GM19023 (cell line): ENCODE results near the gene TM2D1.
"Not testable (repeated sequence)": the region's sequence is repeated elsewhere in the genome, so short reads cannot be mapped to it uniquely, and the experiment has no call there.

ENCODE experiments used
- ATAC-seq: cut with Tn5 transposase; IDR thresholded peaks from one replicate; pipeline ENCODE4 v1.9.1; 2021; ENCODE audit warnings: mild to moderate bottlenecking, moderate library complexity; ENCODE audit not compliant: unreplicated experiment

The TM2D1 gene

DNA sequence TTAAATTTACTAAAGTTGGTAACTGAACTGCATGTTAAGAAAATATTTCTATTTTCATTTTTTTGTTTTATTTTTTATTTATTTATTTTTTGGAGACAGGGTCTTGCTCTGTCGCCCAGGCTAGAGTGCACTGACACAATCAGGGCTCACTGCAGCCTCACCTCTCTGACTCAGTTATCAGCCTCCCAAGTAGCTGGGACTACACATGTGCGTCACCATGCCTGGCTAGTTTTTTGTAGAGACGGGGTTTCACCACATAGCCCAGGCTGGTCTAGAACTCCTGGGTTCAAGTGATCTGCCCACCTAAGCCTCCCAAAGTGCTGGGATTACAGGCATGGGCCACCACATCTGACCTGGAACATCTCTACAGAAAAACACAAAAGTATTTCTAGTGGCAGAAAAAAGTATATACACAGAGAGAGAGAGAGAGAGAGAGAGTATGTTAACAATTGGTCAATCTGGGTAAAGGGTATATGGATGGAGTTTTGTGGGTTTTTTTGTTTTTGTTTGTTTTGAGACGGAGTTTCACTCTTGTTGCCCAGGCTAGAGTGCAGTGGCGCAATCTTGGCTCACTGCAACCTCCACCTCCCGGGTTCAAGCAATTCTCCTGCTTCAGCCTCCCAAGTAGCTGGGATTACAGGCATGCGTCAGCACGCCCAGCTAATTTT, 5.8 kb downstream of the TM2D1 start:
- ATAC-seq = not testable (repeated sequence)

GRCh38 chr1:61711969-61712368, 13.0 kb downstream of the TM2D1 start:
- no peak for ATAC-seq

DNA sequence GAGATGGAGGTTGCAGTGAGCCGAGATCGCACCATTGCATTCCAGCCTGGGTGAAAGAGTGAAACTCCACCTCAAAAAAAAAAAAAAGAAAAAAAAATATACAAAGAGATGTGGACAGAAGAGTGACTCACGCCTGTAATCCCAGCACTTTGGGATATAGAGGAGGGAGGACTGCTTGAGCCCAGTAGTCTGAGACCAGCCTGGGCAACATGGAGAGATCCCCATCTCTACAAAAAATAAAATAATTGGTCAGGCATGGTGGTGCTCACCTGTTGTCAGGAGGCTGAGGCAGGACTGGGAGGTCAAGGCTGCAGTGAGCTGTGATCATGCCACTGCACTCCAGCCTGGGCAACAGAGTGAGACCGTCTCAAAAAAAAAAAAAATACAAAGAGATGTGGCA, 13.7 kb downstream of the TM2D1 start:
- ATAC-seq = not testable (repeated sequence)

DNA sequence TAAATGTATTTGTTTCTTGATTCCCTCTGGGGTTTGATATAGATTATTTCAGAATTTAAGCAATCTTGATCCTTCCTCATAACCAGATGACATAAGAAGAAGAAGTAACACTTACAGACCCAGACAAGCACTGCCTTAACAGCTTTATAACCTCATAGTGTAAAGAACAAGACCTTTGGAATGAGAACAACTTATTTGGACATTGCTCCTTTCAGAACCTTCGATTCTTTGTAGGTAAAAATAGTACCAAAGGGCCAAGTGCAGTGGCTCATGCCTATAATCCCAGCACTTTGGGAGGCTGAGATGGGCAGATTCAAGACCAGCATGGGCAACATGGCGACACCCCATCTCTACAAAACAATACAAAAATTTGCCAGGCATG, 15.0 kb downstream of the TM2D1 start:
- ATAC-seq = no peak

GRCh38 chr1:61708953-61709907, 15.7 kb downstream of the TM2D1 start:
- no peak for ATAC-seq

DNA sequence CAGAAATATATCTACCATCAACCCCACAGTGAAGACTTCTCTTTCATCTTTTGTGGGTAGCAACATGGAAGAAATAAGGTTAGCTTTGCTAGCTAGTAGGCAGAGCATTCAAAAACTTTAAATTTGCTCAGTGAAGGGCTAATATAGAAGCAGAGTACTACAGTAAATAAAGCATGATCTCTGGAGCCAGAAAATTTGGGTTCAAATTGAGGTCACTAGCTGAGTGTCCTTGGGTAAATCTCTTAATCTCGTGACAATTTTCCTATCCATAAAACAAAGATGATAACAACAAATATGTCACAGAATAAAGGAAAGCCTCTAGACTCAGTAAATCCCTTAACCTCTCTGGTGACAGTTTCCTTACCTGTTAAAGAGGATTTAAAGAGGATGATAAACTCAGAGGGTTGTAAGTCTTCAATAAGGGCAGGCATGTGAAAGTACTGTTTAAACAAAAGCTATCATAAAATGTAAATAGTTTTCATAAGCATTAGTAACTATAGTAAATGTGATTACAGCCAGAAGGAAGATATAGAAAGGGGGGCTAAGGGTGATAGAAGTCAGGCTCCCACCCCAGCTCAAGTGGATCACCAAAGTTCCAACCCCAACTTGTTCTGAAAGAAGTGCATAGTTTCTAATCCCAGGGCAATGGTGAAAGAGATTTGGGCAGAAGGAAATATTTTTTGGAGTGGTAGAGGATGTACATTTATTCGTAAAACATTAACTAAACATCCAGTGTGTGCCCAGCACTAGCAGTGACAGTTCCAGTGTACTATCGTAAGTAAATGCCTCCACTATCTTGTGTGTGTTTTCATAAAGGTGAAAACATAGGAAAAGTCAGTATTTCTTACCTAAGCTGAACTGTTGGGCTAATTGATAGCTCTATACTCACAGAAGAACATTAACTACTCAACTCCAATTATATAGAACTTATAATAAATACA, 24.8 kb downstream of the TM2D1 start:
- ATAC-seq = no peak

DNA sequence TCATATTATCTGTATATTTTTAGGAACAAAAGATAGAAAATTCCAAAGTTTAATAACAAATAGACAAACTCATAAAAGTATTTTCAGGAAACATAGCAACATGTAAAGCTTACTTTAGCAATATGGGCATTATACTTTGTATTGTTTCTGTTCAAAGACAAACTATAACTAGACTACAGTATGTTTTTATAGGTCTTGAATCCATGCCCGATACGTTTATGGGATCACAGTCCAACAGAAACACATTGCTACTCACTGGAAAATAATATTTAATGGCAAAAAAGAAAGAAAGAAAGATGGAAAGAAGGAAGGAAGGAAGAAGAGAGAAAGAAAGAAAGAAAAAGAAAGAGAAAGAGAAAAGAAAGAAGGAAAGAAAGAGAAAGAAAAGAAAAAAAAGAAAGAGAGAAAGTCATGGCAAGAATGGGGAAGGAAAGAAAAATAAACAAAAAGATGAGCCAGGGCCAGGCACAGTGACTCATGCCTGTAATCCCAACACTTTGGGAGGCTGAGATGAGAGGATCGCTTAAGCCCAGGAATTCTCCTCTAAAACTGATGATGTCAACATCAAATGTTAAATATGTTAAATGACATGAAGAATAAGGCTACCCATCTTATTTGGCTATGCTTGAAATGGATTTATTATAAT, 32.7 kb downstream of the TM2D1 start:
- no peak for ATAC-seq

- ATAC-seq = no peak
Measured at GRCh38 chr1:61687901-61688300, 37.0 kb downstream of the TM2D1 start.

- ATAC-seq = no peak
Measured at GRCh38 chr1:61682891-61683290, 42.0 kb downstream of the TM2D1 start.

GRCh38 chr1:61680500-61680899, 44.4 kb downstream of the TM2D1 start:
- no peak for ATAC-seq

- ATAC-seq = not testable (repeated sequence)
Measured at GRCh38 chr1:61676881-61677280, 48.1 kb downstream of the TM2D1 start.

- ATAC-seq = no peak
Measured at GRCh38 chr1:61674221-61674620, 50.7 kb downstream of the TM2D1 start.

DNA sequence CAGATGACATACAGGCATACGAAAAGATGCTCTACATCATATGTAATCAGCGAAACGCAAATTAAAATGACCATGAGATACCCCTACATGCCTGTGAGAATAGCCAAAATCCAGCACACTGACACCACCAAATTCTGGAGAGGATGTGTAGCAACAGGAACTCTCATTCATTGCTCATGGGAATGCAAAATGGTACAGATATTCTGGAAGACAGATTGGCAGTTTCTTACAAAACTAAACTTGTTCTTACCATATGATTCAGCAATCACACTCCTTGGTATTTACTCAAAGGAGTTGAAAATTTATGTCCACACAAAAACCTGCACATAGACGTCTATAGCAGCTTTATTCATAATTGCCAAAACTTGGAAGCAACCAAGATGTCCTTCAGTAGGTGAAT, 52.6 kb downstream of the TM2D1 start:
- ATAC-seq = no peak

- no peak for ATAC-seq
Measured at GRCh38 chr1:61670445-61670844, 54.5 kb downstream of the TM2D1 start.

DNA sequence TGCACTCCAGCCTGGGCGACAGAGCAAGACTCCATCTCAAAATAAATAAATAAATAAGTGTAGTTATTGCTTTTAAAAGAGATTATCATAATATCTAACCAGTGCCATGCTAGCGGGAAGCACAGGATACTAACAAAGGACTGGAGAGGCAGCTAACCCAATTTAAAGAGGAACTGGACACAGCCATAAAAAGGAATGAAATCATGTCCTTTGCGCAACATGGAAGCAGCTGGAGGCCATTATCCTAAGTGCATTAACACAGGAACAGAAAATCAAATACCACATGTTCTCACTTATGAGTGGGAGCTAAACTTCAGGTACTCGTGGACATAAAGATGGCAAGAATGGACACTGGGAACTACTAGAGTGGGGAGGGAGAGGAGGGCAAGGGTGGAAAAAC, 54.9 kb downstream of the TM2D1 start:
- no peak for ATAC-seq

DNA sequence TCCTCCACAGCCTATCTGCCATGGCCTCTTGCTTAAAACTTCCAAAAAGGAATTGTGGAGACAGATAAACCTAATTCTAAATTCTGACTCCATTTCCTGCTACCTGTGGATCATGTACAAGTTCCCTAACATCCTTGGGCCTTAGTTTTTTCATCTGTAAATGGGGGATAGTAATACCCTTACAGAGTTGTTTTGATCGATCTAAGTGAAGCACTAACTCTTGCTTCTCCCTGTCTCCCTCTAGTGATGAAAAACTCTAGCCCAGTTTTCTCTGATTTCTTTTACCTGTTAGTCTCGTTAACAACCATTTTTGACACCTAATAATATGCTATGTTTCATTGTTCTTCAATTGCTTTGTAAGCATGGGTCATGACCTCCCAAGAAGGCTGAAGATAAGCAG, 65.9 kb downstream of the TM2D1 start:
- ATAC-seq = no peak

DNA sequence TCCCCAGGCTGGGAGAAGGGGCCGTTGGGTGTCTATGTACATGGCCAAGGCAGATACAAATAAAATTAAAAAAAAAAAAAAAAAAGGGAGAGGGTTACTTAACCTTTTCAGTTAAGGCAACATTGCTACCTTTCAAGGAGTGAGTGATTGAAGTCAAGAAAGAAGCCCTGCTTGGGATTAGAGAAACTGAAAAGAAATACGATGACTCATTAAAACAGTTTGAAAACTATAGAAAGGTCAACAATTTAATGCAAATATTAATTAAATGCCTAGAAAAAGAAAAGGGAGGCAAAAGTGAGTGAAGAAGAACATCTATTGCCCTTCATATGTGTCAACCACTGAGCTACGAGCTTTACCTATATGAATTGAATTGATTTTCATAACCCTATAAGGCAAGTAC, 69.5 kb downstream of the TM2D1 start:
- no peak for ATAC-seq

- no peak for ATAC-seq
Measured at GRCh38 chr1:61654067-61654466, 70.9 kb downstream of the TM2D1 start.

GRCh38 chr1:61648983-61649742, 75.8 kb downstream of the TM2D1 start:
- no peak for ATAC-seq

- ATAC-seq = no peak
Measured at GRCh38 chr1:61647142-61647541, 77.8 kb downstream of the TM2D1 start.
